Activated CD4-positive, alpha-beta T cell treated with anti-CD3 and anti-CD28 coated beads, Interleukin-2, amount 50 U/mL, for 48 hours (primary cell): ENCODE measurements around the gene MAMLD1.

ENCODE experiments used
- DNase-seq, 2 experiments: peaks; one replicate each; pipeline ENCODE4 v3.0.0-alpha.2; 2020

MAMLD1 gene

DNA sequence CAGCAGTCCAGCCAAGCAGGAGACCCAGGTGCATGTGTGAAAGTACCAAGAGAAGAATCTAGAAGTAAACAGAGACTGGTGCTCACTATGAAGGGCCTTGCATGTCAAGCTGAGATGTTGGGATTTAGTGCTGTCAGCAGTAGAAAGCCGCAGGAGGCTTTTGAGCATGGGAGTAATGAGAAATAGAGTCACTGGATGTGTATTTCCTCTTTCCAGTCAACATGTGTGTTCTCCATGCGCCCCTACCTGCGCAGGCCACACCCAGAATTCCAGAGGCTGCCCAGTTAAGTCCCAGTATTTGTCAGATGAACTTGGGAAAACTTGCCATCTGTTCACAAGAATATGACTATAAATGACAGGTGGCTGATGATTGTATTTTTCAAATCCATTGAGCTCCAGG is 4.5 kb upstream of the MAMLD1 start:
- no peak for DNase-seq

DNA sequence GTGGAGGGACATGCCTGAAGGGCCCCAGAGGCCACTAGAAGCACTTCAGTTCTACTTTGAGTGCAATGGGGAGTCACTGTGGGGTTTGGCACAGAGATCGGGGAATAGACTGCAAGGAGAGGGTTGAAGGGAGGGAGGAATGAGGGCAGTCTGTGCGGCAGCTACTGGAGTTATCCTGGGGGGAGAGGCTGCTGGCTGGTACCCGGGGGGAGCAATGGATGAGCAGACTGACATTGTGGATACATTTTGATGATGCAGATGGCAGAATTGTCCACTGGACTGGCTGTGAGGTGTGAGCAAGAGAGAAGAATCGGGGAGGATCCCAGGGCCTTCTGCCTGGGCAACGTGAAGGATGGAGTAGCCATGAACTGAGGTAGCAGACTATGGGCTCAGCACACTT is 2.8 kb upstream of the MAMLD1 start:
- no peak for DNase-seq

GRCh38 chrX:150361070-150361776 is 1.9 kb upstream of the MAMLD1 start:
- peak; percentile 23 to 32 for DNase-seq

DNA sequence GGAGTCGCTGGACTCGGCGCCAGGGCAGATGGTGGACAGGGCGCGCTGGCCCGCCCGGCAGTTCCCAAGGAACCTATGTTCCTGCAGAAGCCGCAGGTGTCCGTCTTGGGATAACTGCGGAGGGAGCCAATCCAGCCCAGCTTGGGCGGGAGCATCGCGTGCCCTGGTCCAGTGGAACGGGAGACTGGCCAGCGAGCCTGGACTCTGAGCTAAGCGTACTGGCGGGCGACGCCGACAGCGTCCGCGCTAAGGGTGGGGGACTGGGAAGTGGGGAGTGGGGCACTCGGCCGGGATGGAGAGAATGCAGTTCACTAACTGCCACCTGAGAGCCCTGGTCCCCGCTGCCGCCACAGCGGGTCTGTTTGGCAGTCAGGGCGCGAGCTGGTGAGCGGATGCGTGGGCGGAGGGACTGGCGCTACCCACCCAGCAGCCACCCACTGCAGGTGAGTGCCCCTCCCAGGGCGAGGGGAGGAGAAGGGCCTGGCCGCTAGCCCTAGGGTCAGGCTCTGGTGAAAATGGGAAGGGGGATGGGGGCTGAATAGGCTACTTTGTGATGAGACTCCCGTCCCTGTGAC is 1.3 kb upstream of the MAMLD1 start:
- peak; percentile 13 to 32 for DNase-seq

GRCh38 chrX:150363561-150364346 is 637 bp downstream of the MAMLD1 start:
- DNase-seq: peak; percentile 10 to 25

GRCh38 chrX:150364347-150365050 is 1.4 kb downstream of the MAMLD1 start:
- DNase-seq: peak; percentile 23 to 30

DNA sequence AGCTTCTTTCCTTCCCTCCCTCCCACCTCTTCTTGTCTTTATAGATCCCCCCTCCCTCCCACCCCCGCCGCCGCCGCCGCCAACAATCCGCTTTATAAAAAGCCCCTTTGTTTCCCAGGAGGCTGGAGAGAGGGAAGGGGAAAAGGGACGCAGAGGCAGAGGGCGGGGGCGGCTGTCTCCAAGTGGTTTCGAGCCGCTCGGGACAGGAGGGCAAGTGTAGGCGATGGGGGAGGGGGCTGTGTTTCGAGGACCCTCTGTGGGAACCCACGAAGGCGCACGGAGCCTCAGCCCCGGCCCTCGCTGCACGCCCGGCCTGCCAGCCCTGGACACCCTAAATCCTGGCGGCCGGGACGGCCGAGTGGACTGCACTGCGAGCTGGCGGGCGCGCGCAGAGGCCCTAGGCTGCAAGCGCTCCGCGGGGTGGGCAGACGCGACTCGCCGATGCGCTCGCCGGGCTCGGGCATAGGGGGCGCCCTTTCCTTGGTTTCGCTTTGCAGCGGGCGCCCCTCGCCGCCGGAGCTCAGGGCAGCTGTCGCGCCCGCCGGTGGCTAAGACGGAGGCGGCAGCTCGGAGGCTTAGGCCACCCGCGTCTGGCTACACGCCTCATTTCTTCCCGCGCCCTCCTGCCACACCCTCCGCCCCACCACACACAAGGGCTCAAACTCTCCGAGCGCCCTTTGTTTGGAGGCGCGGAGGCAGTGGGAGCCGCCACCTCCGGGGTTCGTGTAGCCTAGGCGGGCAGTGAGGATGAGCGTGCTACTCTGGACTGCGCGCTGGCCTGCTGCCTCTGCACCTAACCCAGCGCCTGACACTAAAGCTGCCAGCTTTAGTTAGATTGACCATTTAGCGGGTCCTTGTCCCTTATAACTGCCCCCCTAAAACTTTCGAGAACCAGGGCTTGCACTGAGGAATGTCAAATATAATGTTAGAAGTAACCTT is 2.2 kb downstream of the MAMLD1 start:
- peak; percentile 66 to 70 for DNase-seq

- DNase-seq: peak; percentile 5 to 13
Observed at GRCh38 chrX:150365990-150366911, 3.1 kb downstream of the MAMLD1 start.

GRCh38 chrX:150366951-150367545 is 3.9 kb downstream of the MAMLD1 start:
- DNase-seq: peak; percentile 2 to 4

- no peak for DNase-seq
Observed at GRCh38 chrX:150370589-150371312, 7.6 kb downstream of the MAMLD1 start.

DNA sequence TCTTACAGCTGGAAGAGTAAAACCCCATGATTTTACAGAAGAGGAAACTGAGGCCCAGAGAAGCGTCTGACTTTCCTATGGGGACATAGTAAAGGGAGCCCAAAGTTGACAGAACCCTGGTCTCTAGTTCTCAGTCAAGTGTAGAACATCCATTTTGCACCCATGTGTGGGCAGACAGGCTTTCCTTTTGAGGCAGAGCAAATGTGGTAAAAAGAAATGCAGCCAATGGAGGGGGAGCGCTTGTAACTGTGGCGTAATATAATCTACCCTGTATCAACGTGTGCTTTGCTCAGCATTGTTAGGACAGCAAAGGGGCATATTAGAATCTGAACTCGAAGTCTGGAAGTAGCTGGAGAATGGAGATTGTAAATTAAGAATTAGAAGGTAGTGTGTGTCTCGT is 8.8 kb downstream of the MAMLD1 start:
- no peak for DNase-seq

DNA sequence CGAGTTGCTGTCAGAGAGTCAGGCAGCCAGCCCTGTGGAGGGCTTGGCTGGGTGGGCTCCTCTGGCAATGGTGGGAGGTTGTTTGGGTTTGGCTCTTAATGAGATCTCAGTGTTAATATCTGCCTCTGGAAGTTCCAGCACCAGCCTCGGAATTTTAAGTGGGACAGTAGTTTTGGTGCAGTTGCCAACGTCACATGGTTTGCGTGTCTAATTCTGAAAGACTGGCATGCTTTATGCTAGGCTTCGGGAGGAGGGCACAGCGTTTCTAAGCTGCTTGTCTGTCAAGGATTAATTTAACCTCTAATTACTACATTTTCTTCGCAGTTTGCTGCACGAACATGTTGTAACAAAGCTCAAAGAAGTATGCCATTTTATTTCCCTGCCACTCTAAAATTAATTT is 9.2 kb downstream of the MAMLD1 start:
- no peak for DNase-seq

GRCh38 chrX:150372756-150373155 is 9.6 kb downstream of the MAMLD1 start:
- no peak for DNase-seq

DNA sequence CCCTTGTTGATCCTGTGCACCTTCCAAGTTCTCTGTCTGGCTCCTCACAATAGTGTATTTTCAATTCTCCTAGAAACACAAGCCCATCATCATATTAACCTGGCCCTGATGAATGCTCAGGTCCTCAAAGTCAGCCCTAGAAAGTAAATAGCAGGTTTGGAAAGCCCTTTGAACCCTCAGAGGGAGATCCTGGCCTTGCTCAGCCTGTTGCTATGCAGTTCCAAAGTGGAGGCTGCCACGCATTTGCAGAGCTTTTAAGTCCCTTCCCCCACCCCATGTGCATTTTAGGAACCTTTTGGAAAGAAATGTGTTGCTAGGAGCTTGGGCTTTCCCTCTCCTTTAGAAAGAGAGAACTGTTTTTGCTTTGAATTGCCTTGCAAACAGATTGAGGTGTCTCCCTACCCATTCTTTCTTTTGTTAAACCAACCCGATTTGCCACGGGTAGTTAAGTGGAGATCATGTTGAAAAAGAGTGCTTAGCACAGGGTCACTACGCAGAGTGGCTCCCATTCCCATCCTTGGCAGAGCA is 12.2 kb downstream of the MAMLD1 start:
- DNase-seq: no peak

- no peak for DNase-seq
Observed at GRCh38 chrX:150377005-150377404, 13.9 kb downstream of the MAMLD1 start.

- no peak for DNase-seq
Observed at GRCh38 chrX:150405006-150405405, 41.9 kb downstream of the MAMLD1 start.

GRCh38 chrX:150405576-150405975 is 42.5 kb downstream of the MAMLD1 start:
- no peak for DNase-seq

- DNase-seq: no peak
Observed at GRCh38 chrX:150406596-150406995, 43.5 kb downstream of the MAMLD1 start.

GRCh38 chrX:150408007-150408406 is 44.9 kb downstream of the MAMLD1 start:
- no peak for DNase-seq

- DNase-seq: no peak
Observed at GRCh38 chrX:150408561-150408960, 45.4 kb downstream of the MAMLD1 start.
